Middle frontal gyrus (tissue), 1 donor: ENCODE results near the gene HNRNPUL1.

ENCODE experiments used
- DNase-seq: peaks from one replicate; pipeline ENCODE4 v3.0.0-alpha.2; 2015; ENCODE audit warnings: low spot score; ENCODE audit errors: extremely low spot score

The HNRNPUL1 gene

DNA sequence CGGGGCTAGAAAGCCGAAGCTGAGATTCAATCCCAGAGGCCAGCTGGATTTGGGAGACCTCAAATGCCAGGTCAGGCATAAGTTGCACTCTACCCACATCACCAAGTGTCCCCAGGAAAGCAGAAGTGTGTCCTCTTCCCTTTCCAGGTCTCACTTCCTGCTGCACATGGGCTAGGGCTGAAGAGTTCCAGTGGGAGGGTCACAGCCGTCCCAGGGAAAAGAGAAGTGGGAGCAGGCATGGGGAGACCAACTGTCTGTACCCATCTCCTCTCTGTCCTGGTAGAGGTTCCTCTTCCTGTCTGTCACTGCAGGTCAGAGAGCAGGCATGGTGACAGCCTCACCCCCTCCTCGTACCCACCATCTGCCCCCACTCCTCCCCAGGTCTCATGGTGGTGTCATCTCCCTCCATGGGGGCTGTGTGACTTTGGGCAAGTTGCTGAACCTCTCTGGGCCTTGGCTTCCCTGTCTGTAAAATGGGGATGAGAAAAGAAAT lies 30.4 kb upstream of the HNRNPUL1 start:
- no peak for DNase-seq

DNA sequence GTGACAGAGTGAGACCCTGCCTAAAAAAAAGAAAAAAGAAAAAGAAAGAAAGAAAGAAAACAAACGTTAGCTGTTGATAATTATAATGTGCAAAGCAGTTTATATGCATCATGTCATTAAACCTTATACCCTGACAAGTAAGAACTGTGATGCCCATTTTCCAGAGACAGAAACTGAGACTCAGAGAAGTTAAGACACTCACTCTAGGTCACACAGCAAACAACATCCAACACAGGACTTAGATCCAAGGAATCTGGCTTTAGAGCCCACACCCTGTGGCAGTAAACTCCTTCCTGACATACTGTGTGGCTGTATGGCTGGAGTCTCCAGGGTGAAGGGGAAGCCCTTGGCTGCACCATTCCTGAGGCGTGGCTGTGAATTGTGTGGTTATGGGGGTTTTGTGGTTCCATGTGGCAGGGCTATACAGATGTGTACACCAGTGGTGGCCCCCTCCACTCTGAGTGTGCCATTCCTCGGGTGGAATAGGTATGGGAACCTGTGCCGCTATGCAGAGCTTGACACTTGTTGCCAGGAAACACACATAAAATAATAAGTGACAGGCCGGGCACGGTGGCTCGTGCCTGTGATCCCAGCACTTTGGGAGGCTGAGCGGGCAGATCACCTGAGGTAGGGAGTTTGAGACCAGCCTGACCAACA lies 29.5 kb upstream of the HNRNPUL1 start:
- no peak for DNase-seq

DNA sequence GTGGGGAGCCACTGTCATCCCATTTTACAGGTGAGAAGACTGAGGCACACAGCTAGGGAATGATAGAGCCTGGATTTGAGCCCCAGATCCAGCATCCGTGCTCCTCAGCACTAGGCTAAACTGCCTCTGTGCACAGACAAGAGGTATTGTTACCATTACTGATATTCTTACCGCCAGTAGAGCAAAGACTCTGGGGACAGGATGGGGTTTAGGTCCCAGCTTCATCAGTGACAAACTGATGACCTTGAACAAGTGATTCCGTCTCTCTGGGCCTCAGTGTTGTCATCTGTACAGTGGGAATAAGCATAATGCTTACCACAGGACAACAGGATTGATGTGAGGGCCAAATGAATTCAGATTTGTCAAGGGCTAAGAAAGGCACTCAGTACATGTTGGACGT lies 28.7 kb upstream of the HNRNPUL1 start:
- no peak for DNase-seq

DNA sequence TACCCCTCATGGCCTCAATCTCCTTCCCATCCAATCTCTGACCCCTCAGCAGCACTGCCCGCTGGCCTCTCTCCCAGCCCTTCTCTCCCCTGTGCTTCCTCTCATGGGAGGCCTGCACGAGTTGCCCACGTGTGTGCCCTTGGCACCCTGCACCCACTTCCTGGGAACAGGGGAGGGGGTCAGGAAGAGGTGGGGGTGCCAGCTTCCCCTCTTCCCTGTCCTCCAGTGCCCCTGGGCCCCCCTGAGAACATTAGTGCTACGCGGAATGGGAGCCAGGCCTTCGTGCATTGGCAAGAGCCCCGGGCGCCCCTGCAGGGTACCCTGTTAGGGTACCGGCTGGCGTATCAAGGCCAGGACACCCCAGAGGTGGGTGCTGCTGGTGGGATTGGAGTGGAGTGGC lies 25.9 kb upstream of the HNRNPUL1 start:
- no peak for DNase-seq

DNA sequence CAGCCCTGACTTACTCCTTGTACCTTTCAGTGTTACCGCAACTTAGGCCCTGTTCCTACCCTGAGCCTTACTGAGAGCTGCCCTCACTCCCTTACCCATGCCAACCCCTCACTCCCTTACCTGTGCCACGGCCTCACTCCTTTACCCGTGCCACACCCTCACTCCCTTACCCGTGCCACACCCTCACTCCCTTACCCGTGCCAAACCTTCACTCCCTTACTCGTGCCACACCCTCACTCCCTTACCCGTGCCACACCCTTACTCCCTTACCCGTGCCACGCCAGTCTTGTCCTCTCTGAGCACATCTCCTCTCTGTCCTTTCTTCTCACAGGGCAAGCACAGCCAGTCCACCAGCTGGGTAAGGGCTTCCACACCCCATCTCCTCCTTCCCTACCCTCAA lies 24.8 kb upstream of the HNRNPUL1 start:
- DNase-seq = no peak

DNA sequence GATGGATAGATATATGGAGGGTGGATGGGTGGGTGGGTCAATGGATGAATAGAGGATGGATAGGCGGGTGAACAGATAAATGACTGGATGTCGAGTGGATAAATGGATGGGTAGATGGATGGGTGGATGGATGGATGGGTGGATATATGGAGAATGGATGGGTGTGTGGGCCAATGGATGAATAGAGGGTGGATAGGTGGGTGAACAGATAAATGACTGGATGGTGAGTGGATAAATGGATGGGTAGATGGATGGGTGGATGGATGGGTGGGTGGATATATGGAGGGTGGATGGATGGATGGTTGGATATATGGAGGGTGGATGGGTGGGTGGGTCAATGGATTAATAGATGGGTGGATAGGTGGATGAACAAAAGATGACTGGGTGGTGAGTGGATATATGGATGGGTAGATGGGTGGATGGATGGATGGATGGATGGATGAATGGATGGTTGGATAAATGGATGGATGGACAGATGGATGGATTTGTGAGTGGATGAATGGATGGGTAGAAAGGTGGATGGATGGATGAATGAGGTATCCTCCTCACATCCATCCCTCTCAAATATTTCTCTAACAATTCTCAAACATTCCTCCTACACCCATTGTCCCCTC lies 24.1 kb upstream of the HNRNPUL1 start:
- DNase-seq = no peak

DNA sequence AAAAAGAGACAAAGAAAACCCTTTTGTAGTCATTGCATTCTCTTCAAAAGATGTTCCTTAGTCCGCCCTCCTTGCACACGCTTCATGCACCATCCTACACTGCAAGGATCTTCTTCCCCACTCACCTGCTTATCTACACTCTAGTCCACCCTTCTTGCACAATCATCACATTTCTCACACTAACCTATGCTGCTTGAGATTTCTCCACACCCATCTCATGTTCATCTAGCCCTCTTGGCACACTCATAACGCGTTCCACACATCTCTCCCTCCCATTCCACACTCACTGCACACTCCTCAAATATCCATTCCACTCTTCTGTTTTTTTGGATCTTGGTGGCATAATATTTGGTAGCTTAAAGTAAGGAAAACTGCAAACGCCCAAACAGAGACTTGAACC lies 22.3 kb upstream of the HNRNPUL1 start:
- DNase-seq = no peak

DNA sequence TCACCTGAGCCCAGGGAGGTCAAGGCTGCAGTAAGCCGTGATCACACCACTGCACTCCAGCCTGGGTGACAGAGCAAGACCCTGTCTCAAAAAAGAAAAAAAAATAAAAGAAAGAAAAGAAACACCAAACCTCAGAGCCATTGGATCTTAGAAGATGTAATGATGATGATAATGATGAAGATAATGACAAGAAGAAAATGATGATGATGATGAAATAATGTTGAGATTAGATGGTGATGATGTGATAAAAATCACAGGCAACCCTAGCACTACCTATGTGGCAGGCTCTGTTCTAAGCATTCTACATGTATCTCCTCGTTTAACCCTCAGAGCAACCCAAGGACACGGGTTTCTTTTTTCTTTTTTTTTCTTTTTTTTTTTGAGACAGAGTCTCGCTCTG lies 20.1 kb upstream of the HNRNPUL1 start:
- DNase-seq = no peak

DNA sequence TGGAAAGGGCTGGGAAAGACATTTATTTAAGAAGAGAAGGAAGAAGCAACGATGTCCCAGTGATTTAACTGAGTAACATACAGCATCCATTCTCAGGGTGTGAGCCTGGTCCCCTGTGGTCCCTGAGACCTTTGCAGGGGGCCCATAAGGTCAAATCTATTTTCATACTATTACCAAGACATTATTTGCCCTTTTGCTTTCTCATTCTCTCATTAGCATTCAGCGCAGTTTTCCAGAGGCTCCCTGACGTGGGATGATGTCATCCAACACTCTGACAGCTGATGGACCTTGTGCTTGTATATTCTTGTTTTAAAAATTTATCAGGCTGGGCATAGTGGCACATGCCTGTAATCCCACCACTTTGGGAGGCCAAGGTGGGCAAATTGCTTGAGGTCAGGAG lies 18.3 kb upstream of the HNRNPUL1 start:
- DNase-seq = no peak

DNA sequence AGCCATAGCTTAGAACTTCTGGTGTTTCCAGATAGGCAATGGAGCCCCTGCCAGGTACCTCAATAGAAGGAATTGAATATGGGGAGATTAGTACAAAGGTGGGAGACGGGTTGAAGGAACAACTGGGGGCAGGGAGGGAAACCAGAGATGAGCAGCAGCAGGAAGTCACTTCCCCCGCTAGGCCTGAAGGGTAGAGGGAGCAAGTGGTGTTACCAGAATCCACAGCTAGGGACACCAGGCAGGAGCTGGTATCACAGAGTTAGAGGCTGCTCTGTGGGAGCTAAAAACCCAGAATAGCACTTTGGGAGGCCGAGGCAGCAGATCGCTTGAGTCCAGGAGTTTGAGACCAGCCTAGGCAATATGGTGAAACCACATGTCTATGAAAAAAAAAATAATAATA lies 15.3 kb upstream of the HNRNPUL1 start:
- DNase-seq = no peak

DNA sequence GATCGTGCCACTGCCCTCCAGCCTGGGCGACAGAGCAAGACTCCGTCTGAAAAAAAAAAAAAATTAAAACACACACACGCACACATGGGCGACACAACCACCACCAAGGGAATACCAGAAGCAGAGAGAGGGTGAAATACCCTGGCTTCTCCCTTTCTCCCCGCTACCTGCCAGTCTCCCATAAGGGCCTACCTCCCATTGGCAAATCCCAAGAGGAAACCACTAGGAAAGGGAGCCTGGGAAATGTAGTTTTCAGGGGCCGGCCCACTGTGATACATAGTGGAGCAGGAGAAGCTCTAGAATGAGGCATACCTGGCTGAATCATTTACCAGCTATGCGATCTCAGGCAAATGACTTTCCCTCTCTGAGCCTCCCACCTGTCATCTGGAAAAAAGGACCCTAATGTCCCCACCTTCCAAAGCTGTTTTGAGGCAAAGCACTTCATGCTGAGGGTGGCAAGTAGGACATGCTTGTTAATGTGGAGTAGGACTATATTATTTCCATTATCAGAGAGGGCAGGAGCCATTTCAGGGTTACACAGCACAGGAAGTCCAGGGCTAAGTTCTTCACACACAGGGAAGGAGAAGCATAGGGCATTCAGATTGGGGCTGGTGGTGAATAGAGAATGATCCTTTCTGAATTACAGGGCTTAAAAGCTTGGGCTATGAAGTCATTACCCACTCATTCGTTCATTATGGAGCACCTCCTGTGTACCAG lies 14.3 kb upstream of the HNRNPUL1 start:
- DNase-seq = no peak

DNA sequence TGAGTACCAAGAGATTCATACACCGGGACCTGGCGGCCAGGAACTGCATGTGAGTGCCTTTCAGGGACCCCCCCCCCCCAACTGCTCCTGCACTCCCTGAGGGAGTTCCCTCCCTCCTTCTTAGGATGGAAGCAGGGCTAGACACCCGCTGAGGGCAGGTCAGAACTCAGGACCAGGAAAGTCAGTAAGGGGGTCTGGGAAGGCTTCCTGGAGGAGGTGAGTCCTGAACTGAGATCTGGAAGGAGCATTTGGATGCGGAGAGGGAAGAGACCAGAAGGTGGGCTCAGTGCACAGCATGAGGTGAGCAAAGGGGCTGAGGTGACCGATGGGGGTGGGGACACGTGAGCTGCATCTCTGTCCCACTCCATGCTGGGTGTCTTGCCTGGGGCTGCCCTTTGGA lies 10.5 kb upstream of the HNRNPUL1 start:
- no peak for DNase-seq

DNA sequence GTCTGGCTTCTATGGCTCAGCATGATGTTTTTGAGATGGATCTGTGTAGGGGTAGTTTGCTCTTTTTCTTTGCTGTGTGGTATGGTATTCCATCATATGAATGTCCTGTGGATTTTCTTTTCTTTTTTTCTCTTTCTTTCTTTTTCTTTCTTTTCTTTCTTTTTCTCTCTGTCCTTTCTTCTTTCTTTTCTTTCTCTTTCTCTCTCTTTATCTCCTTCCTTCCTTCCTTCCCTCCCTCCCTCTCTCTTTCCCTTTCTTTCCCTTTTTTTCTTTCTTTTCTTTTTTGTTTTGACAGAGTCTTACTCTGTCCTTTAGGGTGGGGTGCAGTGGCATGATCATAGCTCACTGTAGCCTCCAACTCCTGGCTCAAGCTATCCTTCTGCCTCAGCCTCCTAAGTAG lies 9.0 kb upstream of the HNRNPUL1 start:
- no peak for DNase-seq

DNA sequence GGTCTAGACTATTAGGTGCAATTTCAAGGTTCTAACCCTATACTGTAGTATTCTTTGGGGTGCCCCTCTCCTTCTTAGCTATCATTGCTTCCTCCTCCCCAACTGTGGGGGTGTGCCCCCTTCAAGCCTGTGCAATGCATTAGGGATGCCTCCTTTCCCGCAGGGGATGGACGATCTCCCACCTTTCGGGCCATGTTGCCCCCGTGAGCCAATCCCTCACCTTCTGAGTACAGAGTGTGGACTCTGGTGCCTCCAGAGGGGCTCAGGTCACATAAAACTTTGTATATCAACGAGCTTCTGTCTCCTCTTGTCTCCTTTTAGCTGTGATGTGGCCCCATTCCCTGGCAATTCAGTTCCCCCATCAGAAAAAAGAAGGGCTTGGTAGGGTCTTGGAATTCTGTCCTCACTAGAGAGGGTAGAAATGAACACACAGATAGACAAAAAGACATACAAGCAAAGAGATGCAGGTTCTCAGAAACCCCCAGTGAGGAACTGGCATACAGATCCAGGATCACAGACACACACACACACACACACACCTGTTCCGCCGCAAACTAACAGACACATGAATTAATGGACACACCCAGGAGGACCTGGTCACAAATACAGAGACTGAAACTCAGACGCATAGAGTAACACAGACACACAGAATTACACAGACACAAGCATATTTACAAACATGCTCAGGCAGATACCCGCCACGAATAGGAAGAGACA lies 2.5 kb upstream of the HNRNPUL1 start:
- no peak for DNase-seq

DNA sequence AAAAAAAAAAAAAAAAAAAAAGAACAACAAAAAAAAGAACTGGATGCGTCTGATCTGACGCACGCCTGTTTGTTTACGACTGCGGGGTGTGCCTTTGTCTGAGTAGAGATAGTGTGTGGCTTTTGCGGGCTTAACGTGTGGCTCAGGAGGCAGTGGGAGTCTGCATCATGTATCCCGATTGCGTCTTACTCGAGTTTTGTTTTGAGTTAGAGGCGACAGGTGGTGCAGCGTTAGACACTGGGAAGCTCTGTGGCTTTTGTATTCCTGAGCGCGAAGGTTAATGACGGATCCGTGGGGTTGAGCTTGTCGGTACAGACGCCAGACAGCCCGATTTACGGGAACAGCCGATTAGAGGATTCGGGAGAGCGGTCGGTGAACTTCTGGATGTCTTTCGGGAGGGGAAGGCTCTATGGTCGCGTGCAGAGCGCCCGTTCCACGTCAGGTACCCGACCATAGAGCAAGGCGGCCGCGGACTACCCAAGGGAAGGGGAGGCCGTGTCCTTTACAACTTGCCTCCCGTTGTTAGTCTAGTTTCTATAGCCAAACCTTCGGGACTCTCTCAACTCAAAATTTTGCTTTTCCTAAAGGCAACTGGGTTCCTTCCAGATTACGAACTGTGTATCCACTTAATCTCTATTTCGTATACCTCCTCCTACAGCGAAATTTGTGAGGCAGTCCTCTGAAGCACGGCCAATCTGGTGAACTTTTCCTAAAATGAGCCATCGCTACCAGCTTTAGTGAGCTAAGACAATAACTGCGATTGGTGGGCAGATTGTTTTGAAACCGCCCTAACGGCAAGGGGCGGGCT lies 926 bp upstream of the HNRNPUL1 start:
- no peak for DNase-seq

DNA sequence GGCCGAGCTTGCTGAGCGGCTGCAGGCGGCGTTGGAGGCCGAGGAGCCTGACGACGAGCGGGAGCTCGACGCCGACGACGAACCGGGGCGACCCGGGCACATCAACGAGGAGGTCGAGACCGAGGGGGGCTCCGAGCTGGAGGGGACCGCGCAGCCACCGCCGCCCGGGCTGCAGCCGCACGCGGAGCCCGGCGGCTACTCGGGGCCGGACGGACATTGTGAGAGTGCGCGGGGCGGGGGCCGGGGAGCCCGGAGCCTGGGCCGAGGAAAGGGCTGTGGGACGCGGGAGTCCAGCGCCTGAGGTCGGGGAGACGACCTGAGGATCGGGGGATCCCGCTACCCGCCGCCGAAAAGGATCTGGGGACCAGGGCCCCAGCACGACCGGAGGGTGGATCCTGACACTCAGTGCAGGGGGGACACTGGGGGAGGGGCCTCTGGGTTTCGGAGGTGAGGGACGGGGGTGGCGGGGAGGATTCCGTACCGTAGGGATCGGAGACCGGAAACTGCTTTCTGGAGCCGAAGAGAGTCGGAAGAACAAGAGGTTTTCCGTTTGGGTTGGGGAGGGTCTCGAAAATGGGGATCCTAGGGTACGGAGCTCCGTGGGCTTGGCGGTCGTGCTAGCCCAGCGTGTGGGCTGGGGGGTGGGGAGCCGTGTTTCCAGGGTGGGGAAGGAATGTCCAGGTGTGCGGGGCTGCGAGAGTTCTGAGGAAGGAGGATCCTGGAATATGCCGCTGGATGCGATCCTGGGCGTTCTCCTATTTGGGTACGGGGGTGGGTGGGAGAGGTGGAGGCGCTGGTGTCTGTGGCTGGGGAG lies 616 bp downstream of the HNRNPUL1 start:
- no peak for DNase-seq

DNA sequence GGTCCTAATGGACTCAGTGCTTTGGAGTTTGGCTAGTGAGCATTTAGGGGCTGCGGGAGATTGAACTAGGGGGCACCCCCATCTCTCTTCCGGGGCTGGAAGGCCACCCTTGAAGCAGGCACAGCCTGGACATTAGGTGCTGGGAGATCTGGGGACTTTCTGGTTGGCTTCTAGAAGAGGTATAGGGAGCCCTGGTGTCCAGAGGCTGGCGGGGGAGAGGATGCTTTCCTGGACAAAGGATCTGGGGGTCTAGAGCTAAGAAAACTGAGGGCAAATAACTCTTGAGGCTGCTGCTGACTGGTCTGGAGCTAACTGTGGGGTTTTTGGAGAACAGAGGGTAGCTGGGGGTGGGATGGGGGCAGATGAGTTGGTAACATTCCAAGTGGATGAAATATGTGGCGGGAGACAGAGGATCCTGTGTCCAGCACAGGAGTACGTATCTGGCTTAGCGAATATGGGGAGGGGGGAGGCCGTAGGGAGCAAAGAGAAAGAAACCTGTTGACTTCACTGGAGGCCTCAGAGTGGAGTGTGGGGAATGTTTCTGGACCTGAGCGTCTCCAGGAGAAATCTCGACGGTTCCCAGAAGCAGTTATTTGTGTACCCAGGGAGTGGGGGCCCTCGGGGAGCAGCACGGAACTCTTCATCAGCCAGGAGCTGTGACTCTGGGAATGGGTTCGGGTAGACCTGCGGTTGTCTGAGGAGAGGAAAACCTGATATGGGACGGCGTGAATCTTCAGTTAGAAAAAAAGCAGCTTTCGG lies 1.4 kb downstream of the HNRNPUL1 start:
- DNase-seq = no peak

DNA sequence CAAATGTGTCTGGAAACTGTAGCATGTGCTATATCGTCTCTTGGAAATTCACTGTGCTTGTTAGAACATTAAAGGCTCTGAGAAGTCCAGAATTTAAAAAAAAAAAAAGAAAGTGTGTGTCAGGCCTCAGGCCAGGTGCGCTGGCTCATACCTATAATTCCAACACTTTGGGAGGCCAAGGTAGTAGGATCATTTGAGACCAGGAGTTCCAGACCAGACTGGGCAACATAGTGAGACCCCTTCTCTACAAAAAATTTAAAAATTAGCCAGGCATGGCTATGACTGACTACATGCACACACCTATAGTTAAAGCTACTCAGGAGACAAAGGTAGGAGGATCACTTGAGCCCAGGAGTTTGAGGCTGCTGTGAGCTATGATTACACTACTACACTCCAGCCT lies 4.9 kb downstream of the HNRNPUL1 start:
- DNase-seq = no peak

DNA sequence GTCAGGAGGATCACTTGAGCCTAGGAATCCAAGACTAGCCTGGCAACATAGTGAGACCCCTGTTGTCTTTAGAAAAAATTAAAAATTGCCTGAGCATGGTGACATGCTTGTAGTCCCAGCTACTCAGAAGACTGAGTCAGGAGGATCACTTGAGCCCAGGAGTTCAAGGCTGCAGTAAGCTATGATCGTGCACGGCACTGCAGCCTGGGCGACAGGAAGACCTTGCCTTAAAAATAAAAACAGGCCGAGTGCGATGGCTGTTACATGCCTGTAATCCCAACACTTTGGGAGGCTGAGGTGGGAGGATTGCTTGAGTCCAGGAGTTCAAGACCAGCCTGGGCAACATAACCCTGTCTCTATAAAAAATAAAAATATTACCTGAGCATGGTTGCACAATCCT lies 5.4 kb downstream of the HNRNPUL1 start:
- no peak for DNase-seq

DNA sequence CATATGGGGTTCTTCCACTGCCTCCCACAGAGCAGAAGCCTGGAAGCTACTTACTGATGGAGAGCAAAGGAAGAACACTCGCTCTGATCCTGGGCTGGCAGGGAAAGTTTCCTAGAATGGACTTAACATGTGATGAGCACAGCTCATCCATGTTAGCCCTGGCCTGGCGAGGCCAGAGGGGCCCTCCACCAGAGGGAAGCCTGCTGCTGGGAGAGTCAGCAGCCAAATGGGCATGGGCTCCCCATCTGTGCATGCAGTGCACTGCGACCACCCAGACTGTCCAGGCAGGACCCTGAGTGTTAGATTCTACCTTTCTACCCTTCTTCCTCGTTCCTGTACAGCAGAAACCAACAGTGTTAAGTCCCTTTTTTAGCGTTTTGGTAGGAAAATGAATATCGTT lies 8.9 kb downstream of the HNRNPUL1 start:
- no peak for DNase-seq
